Dermis microvascular lymphatic vessel endothelial cell (primary cell): ENCODE results near the gene NPEPL1. TPM values are rescaled to one million over a fixed set of nuclear protein-coding genes. Genes with fewer than 3 reads are reported as not detected.
"Not testable (repeated sequence)": the region's sequence is repeated elsewhere in the genome, so short reads cannot be mapped to it uniquely, and the experiment has no call there.

Experiments used
- DNase-seq, 2 donors: peaks; one replicate each; pipeline versions ENCODE4 v3.0.0 to v3.0.0-alpha.2; 2010; ENCODE audit warnings: low read depth in 2 of 2
- total RNA-seq: library from RNA; depleted of rRNA; stranded (reverse); fragments of >200 nt; gene quantifications from 2 replicates; pipeline ENCODE4 v1.2.1, GENCODE V29; 2014

Gene NPEPL1
- total RNA-seq, 1 donor from 2014 or later: 17.6 TPM

- DNase-seq: not testable (repeated sequence)
These were observed 65.0 kb downstream of the NPEPL1 start for GRCh38 chr20:58757647-58758046.

GRCh38 chr20:58759947-58760346, 67.3 kb downstream of the NPEPL1 start:
- no peak for DNase-seq

GRCh38 chr20:58760856-58761255, 68.3 kb downstream of the NPEPL1 start:
- DNase-seq: no peak

GRCh38 chr20:58762120-58762519, 69.5 kb downstream of the NPEPL1 start:
- DNase-seq: no peak

GRCh38 chr20:58763076-58763475, 70.5 kb downstream of the NPEPL1 start:
- DNase-seq: no peak

Other genes with a start within 250 kb of the NPEPL1 start
- gene APCDD1L, start 177.4 kb upstream of the NPEPL1 start, total RNA-seq: not detected in 2 replicates
- 19.1 and 27.2 TPM in 2 replicates for gene STX16, start 41.5 kb upstream of the NPEPL1 start, total RNA-seq
- under 0.01 TPM in 2 replicates for gene GNAS-AS1, start 158.1 kb downstream of the NPEPL1 start, total RNA-seq
- gene GNAS, start 159.9 kb downstream of the NPEPL1 start, total RNA-seq: 203 and 535 TPM in 2 replicates